ENCODE data around the gene UBE2V1. TPM values are rescaled to one million over a fixed set of nuclear protein-coding genes. Genes with fewer than 3 reads are reported as not detected.

Gene UBE2V1
- total and polyA plus RNA-seq, 7 donors: 55.0 to 117 (median 80.4) TPM

DNA sequence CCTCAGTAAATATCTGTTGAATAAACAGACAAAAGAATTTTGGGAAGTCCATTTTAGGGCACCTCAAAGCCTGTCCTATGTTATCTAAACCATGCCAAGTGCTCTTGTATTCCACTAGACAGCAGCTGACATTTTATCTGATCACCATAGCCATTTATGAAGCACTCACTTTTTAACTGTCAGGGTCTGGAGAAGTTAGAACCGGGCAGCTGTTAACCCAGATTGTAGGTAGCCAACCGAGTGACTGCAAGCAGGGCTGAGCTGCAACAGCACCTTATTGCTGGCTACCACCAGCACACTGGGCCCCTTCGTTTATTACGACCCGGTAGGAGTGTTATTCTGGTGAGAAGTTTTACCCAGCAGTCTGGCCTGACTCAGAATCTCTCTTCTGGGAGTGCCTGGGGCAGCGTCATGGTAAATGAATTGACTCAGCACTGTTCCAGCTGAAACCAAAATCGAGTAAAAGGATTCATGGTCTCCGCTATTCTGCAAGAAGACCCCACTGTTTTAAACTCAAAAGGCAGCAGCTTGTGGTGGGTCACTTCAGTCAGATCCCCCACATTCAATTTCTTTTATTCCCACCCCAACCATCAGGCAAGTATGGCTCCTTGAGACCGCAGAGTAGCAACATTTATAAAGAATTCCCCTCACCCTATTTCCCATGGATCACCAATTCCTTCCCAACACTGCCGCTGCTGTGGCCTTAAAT is 1.7 kb downstream of the UBE2V1 start:
- no peaks in the 10 kb centered on the region for H3K9me3 ChIP-seq
- H3K4me3 ChIP-seq: peak overlapping the region in 3 of 4 donors; percentile 96 to 99 (median 99)
- TF ChIP-seq EP300 (IDR thresholded peaks at IDR 0.05): no peak
- TF ChIP-seq, protein P1, sequence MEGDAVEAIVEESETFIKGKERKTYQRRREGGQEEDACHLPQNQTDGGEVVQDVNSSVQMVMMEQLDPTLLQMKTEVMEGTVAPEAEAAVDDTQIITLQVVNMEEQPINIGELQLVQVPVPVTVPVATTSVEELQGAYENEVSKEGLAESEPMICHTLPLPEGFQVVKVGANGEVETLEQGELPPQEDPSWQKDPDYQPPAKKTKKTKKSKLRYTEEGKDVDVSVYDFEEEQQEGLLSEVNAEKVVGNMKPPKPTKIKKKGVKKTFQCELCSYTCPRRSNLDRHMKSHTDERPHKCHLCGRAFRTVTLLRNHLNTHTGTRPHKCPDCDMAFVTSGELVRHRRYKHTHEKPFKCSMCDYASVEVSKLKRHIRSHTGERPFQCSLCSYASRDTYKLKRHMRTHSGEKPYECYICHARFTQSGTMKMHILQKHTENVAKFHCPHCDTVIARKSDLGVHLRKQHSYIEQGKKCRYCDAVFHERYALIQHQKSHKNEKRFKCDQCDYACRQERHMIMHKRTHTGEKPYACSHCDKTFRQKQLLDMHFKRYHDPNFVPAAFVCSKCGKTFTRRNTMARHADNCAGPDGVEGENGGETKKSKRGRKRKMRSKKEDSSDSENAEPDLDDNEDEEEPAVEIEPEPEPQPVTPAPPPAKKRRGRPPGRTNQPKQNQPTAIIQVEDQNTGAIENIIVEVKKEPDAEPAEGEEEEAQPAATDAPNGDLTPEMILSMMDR (IDR thresholded peaks at IDR 0.05): no peak
- H3K4me1 ChIP-seq: peaks cover 0 to 82% (median 77%) of the 10 kb centered on the region in 4 donors
- H3K27ac ChIP-seq: peak overlapping the region; percentile 98 to 99 (median 99)
- WGBS, 2 donors: 50 to 55% methylated on average over 10 of the region's 10 CpGs
- intact Hi-C loops (cut with DNase I): loop anchor here (10.0 kb wide), 3 partner anchors 194 to 464 kb away; no protein-coding TSS in a partner anchor
- H3K27me3 ChIP-seq: no peaks in the 10 kb centered on the region
- no peaks in the 10 kb centered on the region for H3K36me3 ChIP-seq
- DNase-seq: no peak

DNA sequence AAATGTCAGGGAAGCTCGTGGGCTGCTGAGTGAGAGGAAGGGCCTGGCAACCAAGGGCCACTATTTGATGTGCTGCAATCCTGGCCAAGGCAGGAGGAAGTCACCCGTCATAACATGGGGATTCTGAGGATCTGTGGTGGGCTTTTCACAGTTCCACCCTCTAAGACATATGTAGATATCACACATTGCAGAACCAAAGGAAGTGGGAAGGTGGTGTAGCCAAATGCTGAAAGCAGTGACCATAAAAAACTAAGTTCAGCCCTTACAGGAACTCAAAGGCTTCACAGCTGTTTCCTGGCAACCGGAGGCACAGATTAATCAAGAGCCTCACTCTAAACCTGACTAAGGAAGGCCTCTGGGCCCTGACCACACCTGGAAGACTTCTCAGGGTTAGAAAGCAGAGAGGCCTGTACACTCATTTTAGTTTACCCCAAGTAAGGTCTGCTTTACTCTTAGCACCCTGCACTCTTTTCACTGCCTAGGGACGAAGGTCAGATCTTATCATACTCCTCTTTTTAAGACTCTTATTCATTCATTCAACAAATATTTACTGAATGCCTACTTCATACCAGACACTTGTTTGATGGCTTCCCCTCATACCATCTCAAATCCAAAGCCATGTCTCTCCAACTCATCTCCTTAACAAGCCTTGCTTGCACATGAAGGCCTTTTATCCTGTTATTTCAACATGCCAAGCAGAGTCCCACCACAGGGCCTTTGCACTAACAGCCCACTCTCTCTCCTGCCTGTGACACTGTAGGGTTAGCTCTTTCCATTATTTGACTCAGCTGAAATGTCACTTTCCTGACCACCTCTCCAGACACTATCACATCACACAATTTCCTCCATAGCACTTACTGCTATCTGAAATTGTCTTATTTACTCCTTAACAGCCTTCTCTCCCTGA is 2.6 kb downstream of the UBE2V1 start:
- Histone ChIP-seq H3K4me3 (no peak overlapping the region), H3K36me3 (no peaks in the 10 kb centered on the region), H3K4me1 (peaks cover 0 to 87% (median 84%) of the 10 kb centered on the region in 4 donors), H3K9me3 (no peaks in the 10 kb centered on the region), H3K27ac (peak overlapping the region; percentile 20 to 99 (median 98)), H3K27me3 (no peaks in the 10 kb centered on the region)
- TF ChIP-seq, protein P1 (IDR thresholded peaks at IDR 0.05): no peak
- no peak for TF ChIP-seq EP300 (IDR thresholded peaks at IDR 0.05)
- TF ChIP-seq POLR2AphosphoS5 (IDR thresholded peaks at IDR 0.05): no peak
- TF ChIP-seq POLR2A (IDR thresholded peaks at IDR 0.05): no peak
- intact Hi-C loops (cut with DNase I): loop anchor here (10.0 kb wide), 3 partner anchors 194 to 464 kb away; no protein-coding TSS in a partner anchor
- 17 to 19% methylated on average over 4 of the region's 4 CpGs for WGBS, 2 donors
- DNase-seq: no peak

DNA sequence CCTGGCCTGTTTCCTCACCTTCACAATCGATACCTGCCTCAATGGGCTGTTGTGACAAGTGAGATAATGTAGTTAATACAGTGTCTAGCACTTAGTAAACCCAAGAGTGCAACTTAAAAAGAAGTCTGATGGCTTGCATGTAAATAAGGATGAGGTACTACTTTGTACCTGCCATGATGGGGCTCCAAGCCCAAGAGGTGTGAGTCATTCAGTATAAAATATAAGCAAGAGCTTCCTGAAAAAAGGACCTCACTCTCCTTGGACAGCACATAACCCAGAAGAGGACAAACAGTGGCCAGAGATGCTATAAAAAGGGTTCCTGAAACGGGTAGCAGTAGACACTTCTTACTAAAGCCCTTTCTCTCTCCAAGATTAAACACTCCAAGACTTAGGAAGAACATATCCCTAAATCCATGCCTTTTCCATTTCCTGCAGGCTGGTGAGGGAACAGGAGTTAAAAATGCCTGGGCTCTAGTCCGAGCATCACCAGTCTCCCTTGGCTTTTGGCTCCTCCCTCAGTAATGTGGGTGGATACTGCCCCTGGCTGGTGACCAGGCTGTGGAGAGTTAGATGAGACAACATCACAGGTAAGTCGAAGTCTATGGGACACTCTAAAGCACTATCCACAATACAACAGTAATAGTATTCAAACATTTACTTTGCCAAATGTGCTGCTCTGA is 4.3 kb downstream of the UBE2V1 start:
- peaks cover 0 to 75% (median 72%) of the 10 kb centered on the region in 4 donors for H3K4me1 ChIP-seq

DNA sequence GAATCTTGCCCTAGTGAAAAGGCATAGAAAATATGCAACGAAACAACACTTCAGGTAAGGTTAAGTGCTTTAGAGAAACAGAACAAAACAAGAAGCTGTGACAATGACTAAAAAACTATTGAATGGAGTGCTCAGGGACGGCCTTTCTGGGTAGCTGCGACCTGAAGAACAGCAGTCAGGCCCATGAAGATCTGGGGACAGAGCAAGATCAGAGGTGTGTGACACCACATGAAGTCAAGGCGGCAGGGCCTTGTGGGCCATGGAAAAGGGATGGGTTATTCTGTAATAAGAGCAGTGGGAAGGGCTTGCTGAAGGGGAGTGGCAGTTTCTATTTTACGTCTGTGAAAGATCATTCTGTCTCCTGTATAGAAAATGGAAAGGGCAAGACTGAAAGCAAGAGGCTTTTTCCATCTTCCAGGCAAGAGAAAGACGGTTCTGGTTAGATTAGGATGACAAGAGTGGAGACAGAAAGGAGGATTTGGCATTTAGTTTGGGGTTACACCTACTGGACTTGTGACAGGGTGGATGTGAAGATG is 5.1 kb downstream of the UBE2V1 start:
- H3K4me3 ChIP-seq: no peak overlapping the region
- WGBS, 2 donors: 70 to 71% methylated on average over 6 of the region's 6 CpGs
- peak overlapping the region; percentile 29 to 66 (median 53) for H3K27ac ChIP-seq
- no peak for DNase-seq
- H3K4me1 ChIP-seq: peaks cover 0 to 78% (median 73%) of the 10 kb centered on the region in 4 donors
- intact Hi-C loops (cut with DNase I): no loop called here
- no peak for TF ChIP-seq POLR2A (IDR thresholded peaks at IDR 0.05)
- no peak for TF ChIP-seq EP300 (IDR thresholded peaks at IDR 0.05)
- TF ChIP-seq, protein P1 (IDR thresholded peaks at IDR 0.05): no peak
- no peak for TF ChIP-seq POLR2AphosphoS5 (IDR thresholded peaks at IDR 0.05)
- H3K36me3 ChIP-seq: no peaks in the 10 kb centered on the region
- H3K27me3 ChIP-seq: no peaks in the 10 kb centered on the region
- H3K9me3 ChIP-seq: no peaks in the 10 kb centered on the region

More for the DNA sequence above, 4.3 kb downstream of the UBE2V1 start:
- intact Hi-C loops (cut with DNase I): no loop called here
- H3K27me3 ChIP-seq: no peaks in the 10 kb centered on the region
- H3K27ac ChIP-seq: peak overlapping the region; percentile 29 to 66 (median 53)
- DNase-seq: no peak
- no peak for TF ChIP-seq POLR2A (IDR thresholded peaks at IDR 0.05)
- no peak for TF ChIP-seq POLR2AphosphoS5 (IDR thresholded peaks at IDR 0.05)
- no peak for TF ChIP-seq EP300 (IDR thresholded peaks at IDR 0.05)
- TF ChIP-seq, protein P1 (IDR thresholded peaks at IDR 0.05): no peak
- H3K36me3 ChIP-seq: no peaks in the 10 kb centered on the region
- no peak overlapping the region for H3K4me3 ChIP-seq
- 66 to 77% methylated on average over 4 of the region's 4 CpGs for WGBS, 2 donors
- no peaks in the 10 kb centered on the region for H3K9me3 ChIP-seq
